ENCODE results near the gene PHC2. TPM values are rescaled to one million over a fixed set of nuclear protein-coding genes. Genes with fewer than 3 reads are reported as not detected.
A peak's percentile ranks its signal among the peaks of the same experiment; 100 is the strongest.

PHC2 gene
- total RNA-seq, 1 experiment from 2014 or later, result 61.7 TPM

DNA sequence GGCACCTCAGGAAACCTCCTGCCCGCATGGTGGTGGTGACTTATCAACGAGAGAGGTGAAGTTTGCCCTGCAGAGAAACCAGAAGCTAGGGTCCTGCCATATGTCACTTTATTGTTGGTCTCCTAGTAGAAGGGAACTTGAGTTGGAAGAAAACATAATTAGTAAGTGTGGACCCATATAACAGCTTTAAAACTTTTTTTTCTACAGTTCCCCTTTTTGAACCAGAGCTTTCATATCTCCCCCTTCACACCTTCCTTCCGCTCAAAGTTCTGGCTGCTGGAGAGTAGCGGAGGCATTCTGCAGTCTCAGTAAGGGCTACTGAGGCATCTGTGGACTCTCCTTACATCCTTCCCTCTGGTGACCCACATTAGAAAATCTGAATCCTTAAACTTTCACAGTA is 48.9 kb downstream of the PHC2 start:
- in situ Hi-C loops (cut with HindIII; ENCODE audit: low pct_unique_long_range_greater_than_20kb, low sequenced_read_pairs), result no loop called here
- DNase-seq (ENCODE audit: low read depth, low spot score), result no peak

DNA sequence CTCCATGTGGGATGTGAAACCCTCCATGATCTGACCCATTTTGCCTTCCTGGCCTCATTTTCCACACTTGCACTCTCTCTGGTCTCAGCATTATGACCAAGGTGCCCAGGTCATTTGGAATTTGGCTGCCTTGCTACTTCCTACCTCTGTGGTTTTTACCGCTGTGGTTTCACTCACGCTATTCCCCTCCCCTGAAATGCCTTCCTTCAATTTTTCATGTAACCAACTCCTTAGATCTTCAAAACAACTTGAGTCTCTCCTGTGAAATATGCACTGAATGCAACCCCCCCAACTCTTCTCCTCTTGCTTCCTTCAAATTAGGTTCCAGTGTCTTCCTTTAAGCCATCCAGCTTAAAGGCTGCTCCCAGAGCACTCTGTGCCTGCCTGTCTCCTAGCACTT is 50.1 kb downstream of the PHC2 start:
- in situ Hi-C loops (cut with HindIII; ENCODE audit: low pct_unique_long_range_greater_than_20kb, low sequenced_read_pairs), result no loop called here
- no peak for DNase-seq (ENCODE audit: low read depth, low spot score)

DNA sequence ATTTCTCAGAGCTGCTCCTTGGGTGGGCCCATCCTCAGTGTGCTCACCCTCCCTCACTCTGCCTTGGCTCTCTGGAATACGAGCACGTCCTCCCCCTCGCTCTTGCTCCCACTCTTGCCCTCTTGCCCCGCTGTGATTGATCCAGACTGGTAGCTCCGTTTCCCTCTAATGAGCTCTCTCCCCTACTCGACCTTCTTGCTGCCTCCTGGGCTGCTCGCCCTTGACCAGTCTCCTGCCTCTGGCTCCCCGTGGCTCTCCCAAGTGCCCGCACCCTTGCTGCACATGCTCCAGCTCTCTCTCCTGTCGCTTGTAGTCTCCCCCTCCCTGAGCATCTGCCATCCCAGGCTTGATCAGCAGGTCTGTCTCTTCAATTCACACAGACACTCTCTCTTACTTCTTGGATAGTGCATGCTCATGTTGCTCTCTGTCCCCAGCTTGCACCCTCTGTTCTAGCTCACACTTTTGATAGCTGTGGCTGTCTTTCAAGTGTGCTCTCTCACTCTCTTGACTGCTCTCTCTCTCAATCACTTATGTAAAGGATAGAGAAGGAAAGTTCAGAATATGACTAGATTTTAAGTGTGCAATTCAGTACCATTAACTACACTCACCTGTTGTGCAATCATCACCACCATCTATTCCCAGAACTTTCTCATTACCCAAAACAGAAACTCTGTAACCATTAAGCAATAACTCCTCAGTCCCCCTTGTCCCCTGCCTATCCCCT is 51.1 kb downstream of the PHC2 start:
- in situ Hi-C loops (cut with HindIII; ENCODE audit: low pct_unique_long_range_greater_than_20kb, low sequenced_read_pairs), result no loop called here
- no peak for DNase-seq (ENCODE audit: low read depth, low spot score)

DNA sequence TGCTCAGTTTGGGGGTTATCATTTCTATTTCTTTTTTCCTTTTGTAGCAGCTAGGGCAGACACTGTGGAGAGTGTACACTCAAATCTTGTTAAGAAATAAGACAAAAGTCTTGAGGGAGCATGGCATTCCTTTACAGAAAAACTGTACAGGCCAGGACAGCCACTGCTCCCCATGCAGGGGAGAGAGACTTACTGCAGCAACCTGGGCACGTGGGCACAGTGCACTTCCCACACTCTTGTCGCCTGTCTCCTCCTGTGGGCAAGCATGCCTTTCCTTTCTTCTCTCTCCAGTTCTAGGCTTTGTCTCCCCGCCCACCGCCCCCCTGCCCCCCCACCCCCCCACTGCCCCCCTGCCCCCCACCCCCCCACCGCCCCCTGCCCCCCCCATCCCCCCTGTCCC is 51.9 kb downstream of the PHC2 start:
- in situ Hi-C loops (cut with HindIII; ENCODE audit: low pct_unique_long_range_greater_than_20kb, low sequenced_read_pairs), result no loop called here
- DNase-seq (ENCODE audit: low read depth, low spot score), result peak; percentile 7

DNA sequence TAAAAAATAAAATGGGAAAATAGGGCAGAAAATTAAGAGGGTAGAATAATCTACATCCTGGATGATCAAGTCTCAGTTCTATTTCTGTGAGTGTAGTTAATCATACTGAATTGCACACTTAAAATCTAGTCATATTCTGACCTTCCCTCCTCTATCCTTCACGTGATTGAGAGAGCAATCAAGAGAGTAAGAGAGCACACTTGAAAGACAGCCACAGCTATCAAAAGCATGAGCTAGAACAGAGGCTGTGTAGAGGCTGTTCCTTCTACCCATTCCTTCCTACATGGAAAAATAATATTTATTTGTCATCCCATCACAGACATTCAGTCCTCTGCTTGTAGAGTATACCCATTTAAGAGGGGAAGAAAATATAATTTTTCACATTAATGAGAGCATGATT is 52.4 kb downstream of the PHC2 start:
- in situ Hi-C loops (cut with HindIII; ENCODE audit: low pct_unique_long_range_greater_than_20kb, low sequenced_read_pairs), result no loop called here
- no peak for DNase-seq (ENCODE audit: low read depth, low spot score)

DNA sequence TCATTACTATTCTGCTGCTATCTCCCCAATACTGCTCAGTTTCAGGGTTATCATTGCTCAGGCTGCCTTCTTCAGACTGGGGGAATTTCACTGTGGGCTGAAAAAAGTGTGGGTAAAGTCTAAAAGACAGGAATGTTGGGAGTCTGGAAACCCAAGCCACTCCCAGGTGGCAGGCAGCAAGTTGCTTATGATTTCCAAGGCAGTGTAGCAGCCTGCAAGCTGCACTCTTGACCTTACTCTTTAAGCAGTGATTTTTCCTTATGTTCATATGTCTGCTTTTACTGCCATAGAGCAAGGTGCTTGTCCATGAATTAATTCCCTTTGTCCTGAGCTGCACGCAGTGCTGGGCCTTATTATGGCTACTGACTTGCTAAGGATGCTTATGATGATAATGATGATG is 53.1 kb downstream of the PHC2 start:
- in situ Hi-C loops (cut with HindIII; ENCODE audit: low pct_unique_long_range_greater_than_20kb, low sequenced_read_pairs), result no loop called here
- DNase-seq (ENCODE audit: low read depth, low spot score), result no peak

DNA sequence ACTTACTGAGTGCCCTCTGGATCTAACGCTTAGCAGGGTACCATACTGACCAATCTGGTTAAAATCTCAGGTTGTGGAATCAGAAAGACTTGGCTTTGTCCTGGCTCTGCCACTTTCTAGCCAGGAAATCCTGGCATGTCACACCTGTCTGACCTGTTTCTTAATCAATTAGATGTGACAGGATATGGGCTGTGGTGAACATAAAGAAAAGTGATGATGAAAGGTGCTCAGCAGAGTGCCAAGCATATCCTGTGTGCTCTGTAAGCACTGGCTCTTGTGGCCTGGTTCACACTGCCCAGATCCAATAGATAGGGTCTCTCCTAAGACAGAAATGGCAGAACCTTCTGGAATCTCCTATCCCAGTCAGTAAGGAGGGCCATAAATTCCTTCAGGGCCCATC is 53.9 kb downstream of the PHC2 start:
- DNase-seq (ENCODE audit: low read depth, low spot score), result no peak
- in situ Hi-C loops (cut with HindIII; ENCODE audit: low pct_unique_long_range_greater_than_20kb, low sequenced_read_pairs), result no loop called here

DNA sequence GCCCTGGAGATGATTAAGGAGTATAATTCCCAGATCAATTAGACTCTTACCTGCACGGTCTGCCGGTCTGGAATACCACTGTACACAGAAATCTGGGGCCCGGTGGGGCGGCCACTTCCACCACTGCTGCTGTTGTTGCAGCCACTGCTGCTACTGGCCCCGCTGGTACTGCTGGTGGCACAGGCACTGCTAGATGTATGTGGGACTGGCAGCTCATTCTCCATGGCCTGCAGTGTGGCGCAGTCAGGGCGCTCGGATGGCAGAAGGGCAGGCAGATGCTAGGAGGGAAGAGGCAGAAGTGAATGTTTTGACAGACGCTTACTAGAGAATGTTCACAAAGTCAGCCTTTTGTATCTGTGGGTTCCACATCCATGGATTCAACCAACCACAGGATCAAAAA is 55.6 kb downstream of the PHC2 start:
- in situ Hi-C loops (cut with HindIII; ENCODE audit: low pct_unique_long_range_greater_than_20kb, low sequenced_read_pairs), result no loop called here
- DNase-seq (ENCODE audit: low read depth, low spot score), result no peak

DNA sequence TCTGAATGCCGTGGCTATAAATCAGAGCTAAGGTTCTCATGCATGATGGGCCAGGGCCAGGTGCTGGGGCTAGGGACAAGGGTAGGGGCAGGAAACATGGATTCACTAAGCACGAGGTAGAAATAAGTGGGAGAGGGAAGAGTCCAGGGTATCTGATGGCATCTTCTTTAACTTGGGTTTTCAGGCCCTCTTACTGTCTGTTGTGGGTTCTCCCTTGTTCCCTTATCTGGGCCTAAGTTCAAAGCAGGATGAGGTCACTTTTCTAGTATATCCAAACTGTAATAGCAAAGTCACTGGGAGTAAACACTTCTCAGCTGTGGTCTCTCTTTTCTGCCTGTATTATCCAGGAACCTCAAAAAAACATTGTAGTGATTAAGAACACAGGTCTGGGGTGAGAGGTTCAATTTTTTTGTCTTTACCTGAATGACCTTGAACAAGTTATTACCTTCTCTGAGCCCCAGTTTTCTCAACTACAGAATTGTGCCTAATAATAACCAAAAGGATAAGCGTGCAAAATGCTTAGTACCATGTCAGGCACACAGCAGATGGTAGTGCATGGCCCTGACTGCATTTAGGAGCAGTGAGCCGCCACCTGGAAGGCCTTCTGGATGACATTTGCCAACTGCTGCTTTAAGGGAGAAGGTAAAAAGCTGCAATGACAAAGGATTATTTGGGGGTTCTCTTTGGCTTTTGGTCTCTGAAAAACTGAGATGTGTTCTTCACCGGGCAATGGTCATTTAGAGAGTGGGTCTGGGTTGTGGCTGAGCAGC is 56.4 kb downstream of the PHC2 start:
- no peak for DNase-seq (ENCODE audit: low read depth, low spot score)
- in situ Hi-C loops (cut with HindIII; ENCODE audit: low pct_unique_long_range_greater_than_20kb, low sequenced_read_pairs), result no loop called here

DNA sequence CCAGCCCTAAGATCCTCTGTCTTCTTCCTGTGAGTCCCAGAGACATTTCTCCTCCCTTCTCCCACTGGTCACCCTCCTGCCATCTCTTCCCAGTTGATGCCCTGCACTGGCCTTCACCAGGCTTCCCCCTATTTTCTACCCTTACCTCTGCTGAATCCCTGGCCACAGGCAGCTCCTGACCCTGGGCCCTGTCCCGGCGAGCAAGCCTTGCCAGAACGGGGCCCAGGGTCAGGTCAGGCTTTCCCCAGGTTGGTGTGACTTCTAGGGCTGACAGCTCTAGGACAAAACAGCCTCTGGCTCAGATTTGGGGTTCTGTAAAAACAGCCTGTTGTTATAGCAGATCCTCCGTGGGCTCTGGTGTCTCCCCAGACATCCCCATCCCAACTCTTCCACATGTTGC is 57.3 kb downstream of the PHC2 start:
- in situ Hi-C loops (cut with HindIII; ENCODE audit: low pct_unique_long_range_greater_than_20kb, low sequenced_read_pairs), result no loop called here
- DNase-seq (ENCODE audit: low read depth, low spot score), result no peak

DNA sequence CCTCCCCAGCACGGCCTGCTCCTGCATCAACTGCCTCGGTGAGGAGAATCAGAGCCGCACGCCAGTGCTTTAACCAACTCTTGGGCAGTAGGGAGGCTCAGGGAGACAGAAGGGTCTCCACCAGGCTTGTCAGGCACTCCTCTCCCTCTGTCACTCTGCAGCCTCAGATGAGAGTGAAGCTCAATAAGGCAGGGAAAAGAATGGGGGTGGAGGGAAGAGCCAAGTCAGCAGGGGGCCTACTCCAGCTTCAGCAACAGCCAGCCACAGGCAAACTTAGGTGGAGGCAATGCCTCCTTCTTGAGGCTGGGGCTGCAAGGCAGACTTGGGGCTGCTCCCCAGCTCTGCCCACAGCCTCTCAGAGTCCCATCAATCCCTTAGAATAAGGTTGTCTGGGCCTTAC is 58.2 kb downstream of the PHC2 start:
- in situ Hi-C loops (cut with HindIII; ENCODE audit: low pct_unique_long_range_greater_than_20kb, low sequenced_read_pairs), result no loop called here

DNA sequence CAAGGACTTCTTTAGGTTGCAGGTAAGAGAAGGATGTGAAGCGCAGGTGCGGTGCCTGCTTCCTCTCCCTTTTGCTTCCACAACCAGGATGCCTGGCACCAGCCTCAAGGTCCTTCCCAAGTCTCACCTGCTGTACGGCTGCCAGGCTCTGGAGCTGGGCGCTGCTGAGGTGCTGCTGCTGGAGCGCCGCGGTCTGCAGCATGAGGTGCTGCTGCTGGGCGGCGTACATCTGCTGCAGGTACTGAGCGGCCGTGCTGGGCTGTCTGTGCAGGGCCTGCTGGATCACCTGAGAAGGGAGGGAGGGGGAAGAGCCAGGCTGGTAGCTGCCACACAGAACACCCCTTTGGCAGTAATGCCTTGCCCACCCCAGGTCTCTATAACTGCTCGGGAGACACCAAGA is 58.7 kb downstream of the PHC2 start:
- DNase-seq (ENCODE audit: low read depth, low spot score), result no peak
- in situ Hi-C loops (cut with HindIII; ENCODE audit: low pct_unique_long_range_greater_than_20kb, low sequenced_read_pairs), result no loop called here

More for the DNA sequence above, 58.2 kb downstream of the PHC2 start:
- DNase-seq (ENCODE audit: low read depth, low spot score), result no peak

DNA sequence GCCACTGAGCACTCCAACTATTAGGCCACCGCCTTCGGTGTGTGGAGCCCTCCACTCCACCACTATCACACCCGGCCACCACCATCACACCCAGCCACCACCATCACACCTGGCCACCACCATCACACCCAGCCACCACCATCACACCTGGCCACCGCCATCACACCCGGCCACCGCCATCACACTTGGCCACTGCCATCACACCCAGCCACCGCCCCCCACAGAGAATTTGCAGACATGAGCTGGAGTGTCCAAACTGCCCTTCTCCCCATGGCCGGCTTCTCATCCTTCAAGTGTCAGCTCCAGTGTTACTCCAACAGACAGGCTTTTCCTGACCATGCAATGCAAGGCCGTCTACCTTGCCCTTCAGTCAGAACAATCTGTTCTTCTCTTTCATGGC is 59.6 kb downstream of the PHC2 start:
- in situ Hi-C loops (cut with HindIII; ENCODE audit: low pct_unique_long_range_greater_than_20kb, low sequenced_read_pairs), result no loop called here
- DNase-seq (ENCODE audit: low read depth, low spot score), result no peak

DNA sequence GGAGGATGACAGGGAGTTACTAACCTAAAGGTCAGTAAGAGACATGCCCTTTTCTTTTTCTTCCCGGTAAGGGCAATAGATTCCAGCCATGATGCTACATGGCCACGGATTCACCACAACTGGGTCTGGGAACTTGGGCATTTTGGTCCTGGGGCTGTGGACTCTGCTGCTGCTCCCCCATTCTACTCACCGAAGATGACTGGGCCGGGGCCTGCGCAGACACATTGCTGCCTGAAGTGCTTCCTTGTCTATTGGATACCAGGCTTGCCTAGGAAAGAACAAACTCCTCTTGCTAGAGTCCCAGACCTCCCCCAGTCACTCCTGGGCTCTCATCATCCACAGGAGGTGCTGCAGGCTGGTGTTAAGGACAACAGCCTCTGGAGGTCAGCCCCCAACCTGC is 60.1 kb downstream of the PHC2 start:
- in situ Hi-C loops (cut with HindIII; ENCODE audit: low pct_unique_long_range_greater_than_20kb, low sequenced_read_pairs), result no loop called here

DNA sequence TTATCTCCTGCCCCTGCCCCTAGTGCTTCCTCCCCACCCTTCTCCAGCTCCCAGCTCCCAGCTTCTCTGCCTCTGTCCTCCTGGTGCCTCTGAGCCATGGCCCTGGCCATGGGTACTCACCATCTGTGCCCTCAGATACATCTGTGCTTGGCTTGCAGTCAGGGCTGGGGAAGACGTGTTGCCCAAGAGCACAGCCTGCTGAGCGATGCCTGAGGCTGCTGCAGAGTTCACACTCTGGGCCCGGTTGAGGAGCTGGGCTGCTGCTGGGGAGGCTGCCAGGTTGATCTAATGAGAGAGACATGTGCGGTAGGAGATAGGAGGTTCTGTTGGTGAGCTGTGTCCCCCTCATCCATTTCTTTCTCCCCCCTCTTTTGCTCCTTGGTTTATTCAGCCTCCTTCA is 60.6 kb downstream of the PHC2 start:
- in situ Hi-C loops (cut with HindIII; ENCODE audit: low pct_unique_long_range_greater_than_20kb, low sequenced_read_pairs), result no loop called here
- no peak for DNase-seq (ENCODE audit: low read depth, low spot score)

More for the DNA sequence above, 60.1 kb downstream of the PHC2 start:
- DNase-seq (ENCODE audit: low read depth, low spot score), result no peak

DNA sequence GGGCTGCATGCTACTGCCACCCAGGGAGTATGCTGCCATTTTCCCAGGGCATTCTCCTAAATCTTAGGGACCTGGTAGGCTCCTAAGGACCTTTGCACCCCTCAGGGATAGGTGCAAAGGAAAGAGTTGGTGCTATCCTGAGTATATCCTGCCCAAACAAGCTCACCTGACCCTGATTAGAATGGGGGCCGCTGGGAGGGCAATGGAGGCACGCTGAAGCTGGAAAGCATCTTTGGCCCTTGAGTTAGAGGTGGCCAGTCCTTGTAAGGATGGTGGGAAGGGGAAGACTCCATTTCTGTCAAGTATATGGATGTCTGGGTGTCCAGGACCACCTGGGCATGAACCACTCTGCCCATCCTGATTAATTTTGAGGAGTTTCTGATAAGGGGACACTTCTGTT is 61.1 kb downstream of the PHC2 start:
- in situ Hi-C loops (cut with HindIII; ENCODE audit: low pct_unique_long_range_greater_than_20kb, low sequenced_read_pairs), result no loop called here
- no peak for DNase-seq (ENCODE audit: low read depth, low spot score)

DNA sequence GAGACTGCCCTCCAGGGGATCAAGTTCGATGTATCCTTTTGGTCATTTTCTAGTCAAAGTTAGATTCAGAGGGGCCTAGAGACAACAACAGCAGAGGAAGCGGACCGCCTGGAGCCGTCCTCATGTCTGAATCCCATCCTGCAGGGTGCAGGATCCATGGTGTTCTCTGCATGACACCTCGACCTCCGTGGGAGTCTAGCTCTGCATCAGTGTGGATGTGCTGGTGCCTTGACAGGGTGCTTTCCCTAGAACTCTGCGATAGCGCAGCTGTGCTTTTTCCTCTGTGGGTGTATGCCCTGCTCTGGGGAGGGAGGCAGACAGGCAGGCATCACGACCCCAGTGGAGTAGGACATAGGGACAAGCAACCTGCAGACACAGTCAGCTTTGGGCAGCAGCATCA is 61.8 kb downstream of the PHC2 start:
- in situ Hi-C loops (cut with HindIII; ENCODE audit: low pct_unique_long_range_greater_than_20kb, low sequenced_read_pairs), result no loop called here
- DNase-seq (ENCODE audit: low read depth, low spot score), result no peak

DNA sequence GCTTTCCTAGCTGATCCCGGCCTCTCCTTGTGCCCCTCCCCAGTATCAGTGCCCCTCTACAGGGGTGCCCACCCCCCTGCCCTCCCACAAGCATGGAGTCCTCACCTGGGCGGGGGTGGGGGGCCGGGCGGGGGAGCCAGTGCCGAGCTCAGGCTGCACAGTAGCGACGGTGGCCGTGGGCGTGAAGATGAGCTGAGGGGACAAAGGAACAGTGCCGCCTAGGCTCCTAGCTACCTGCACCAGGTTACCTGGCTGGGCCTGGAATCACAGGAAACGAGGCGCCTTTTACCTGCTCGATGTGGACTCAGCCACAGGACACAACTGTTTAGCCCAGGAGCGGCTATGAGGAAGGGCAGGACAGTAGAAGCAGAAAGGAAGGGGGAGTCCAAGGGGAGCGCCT is 62.5 kb downstream of the PHC2 start:
- DNase-seq (ENCODE audit: low read depth, low spot score), result no peak
- in situ Hi-C loops (cut with HindIII; ENCODE audit: low pct_unique_long_range_greater_than_20kb, low sequenced_read_pairs), result no loop called here
